GM12878 (cell line): ENCODE measurements around the gene TIMM50. TPM values are rescaled to one million over a fixed set of nuclear protein-coding genes. Genes with fewer than 3 reads are reported as not detected.
A peak's percentile ranks its signal among the peaks of the same experiment; 100 is the strongest.

ENCODE experiments used
- E2F8 ChIP-seq: fragments of 450-650 bp; IDR thresholded peaks from 2 replicates; pipeline ENCODE4 v1.6.1; 2018; ENCODE audit warnings: mild to moderate bottlenecking, low read depth, moderate library complexity; ENCODE audit not compliant: partially characterized antibody
- EGR1 ChIP-seq, 2 experiments: IDR thresholded peaks; 1 replicate in 1 of 2; 2 replicates in 1 of 2; pipeline ENCODE4 v1.6.1; 2011 to 2012; ENCODE audit warnings: low read depth in 2 of 2, low read length in 2 of 2, borderline replicate concordance in 1 of 2, mild to moderate bottlenecking in 1 of 2, moderate library complexity in 1 of 2
- ESRRA ChIP-seq: IDR thresholded peaks from 2 replicates; pipeline ENCODE4 v1.6.1; 2012; ENCODE audit warnings: mild to moderate bottlenecking, low read length, improper control_type of control experiment
- IRF4 ChIP-seq: IDR thresholded peaks from 2 replicates; pipeline ENCODE4 v1.6.1; 2011; ENCODE audit warnings: low read depth, low read length
- MAX ChIP-seq: IDR thresholded peaks from 2 replicates; pipeline ENCODE4 v1.6.1; 2012; ENCODE audit warnings: low read depth, low read length, improper control_type of control experiment
- MYC ChIP-seq: IDR thresholded peaks from 2 replicates; pipeline ENCODE4 v1.6.1; 2011; ENCODE audit warnings: mild to moderate bottlenecking, low read length, moderate library complexity, inconsistent platforms; ENCODE audit not compliant: insufficient read depth, insufficient replicate concordance, insufficient read length, severe bottlenecking
- PKNOX1 ChIP-seq: fragments of 450-650 bp; IDR thresholded peaks from 2 replicates; pipeline ENCODE4 v1.6.1; 2016; ENCODE audit warnings: mild to moderate bottlenecking
- POLR2A ChIP-seq: IDR thresholded peaks from 2 replicates; pipeline ENCODE4 v1.6.1; 2011; ENCODE audit warnings: low read depth, mild to moderate bottlenecking, low read length
- POLR2AphosphoS5 ChIP-seq: IDR thresholded peaks from 2 replicates; pipeline ENCODE4 v1.6.1; 2011; ENCODE audit warnings: mild to moderate bottlenecking, low read length, inconsistent platforms
- RB1 ChIP-seq: fragments of 450-650 bp; formaldehyde crosslinking; IDR thresholded peaks from 2 replicates; pipeline ENCODE4 v1.6.1; 2017; ENCODE audit warnings: mild to moderate bottlenecking, borderline replicate concordance
- RELA ChIP-seq: fragments of 450-650 bp; IDR thresholded peaks from 2 replicates; pipeline ENCODE4 v1.8.0; 2014; ENCODE audit warnings: borderline replicate concordance; ENCODE audit not compliant: partially characterized antibody
- RELB ChIP-seq: fragments of 450-650 bp; IDR thresholded peaks from 2 replicates; pipeline ENCODE4 v1.6.1; 2017; ENCODE audit warnings: low read depth, mild to moderate bottlenecking, moderate library complexity
- SIX5 ChIP-seq: IDR thresholded peaks from 2 replicates; pipeline ENCODE4 v1.6.1; 2011; ENCODE audit warnings: mild to moderate bottlenecking, low read depth, low read length, moderate library complexity; ENCODE audit not compliant: severe bottlenecking
- SKIL ChIP-seq: fragments of 450-650 bp; IDR thresholded peaks from 2 replicates; pipeline ENCODE4 v1.6.1; 2017; ENCODE audit warnings: mild to moderate bottlenecking, low read depth, inconsistent platforms; ENCODE audit not compliant: poor library complexity, severe bottlenecking
- TCF12 ChIP-seq: IDR thresholded peaks from 2 replicates; pipeline ENCODE4 v1.6.1; 2011; ENCODE audit warnings: low read depth, mild to moderate bottlenecking, low read length
- ZBTB4 ChIP-seq: fragments of 450-650 bp; formaldehyde crosslinking; IDR thresholded peaks from 2 replicates; pipeline ENCODE4 v1.4.0; 2022; ENCODE audit warnings: mild to moderate bottlenecking, moderate library complexity
- polyA plus RNA-seq, 11 experiments: library from polyadenylated mRNA; depleted of rRNA in 4 of 11; unstranded in 6 of 11; stranded (reverse) in 5 of 11; fragments of >200 nt; fragmentation: Nextera tagmentation in 4 of 11; fragmentation: Illumina TruSeq in 1 of 11; extraction: Ambion mirVana in 4 of 11; extraction: Trizol in 1 of 11; gene quantifications; 1 replicate in 1 of 11; 2 replicates in 10 of 11; pipeline versions ENCODE4 v1.2.1 to v1.2.3, GENCODE V29; 2011 to 2016; ENCODE audit warnings: inconsistent platforms in 2 of 11, missing spikeins in 2 of 11, low read depth in 1 of 11
- total RNA-seq, 4 experiments: library from RNA; depleted of rRNA in 3 of 4; stranded (reverse); fragments of >200 nt in 3 of 4; fragmentation: Illumina TruSeq in 1 of 4; extraction: Trizol in 1 of 4; gene quantifications; 2 replicates each; pipeline versions ENCODE4 v1.2.1 to v1.2.3, GENCODE V29; 2013 to 2021

The TIMM50 gene
- total and polyA plus RNA-seq, 10 of the 15 experiments (the other 5 are each of a cell fraction or from before 2014, with no cell fraction given) = 15.6 to 146 (median 101) TPM

- TF ChIP-seq PKNOX1 (peak; percentile 57), E2F8 (peak; percentile 47), ZBTB4 (no peak), SIX5 (peak; percentile 19), EGR1 (IDR thresholded peaks at IDR 0.05; ENCODE audit: borderline replicate concordance in 1 of 2, low read depth in 2 of 2, low read length in 2 of 2) (peak in 1 of 2 experiments; percentile 26; a peak in 1 of 3 replicates), SKIL (peak; percentile 17), POLR2A (peak; percentile 100), RELA (peak; percentile 83), ESRRA (peak; percentile 74; the same call in 1 of the 2 replicates), MYC (peak; percentile 92), TCF12 (peak; percentile 68; the same call in 1 of the 2 replicates), RB1 (peak; percentile 85; the same call in 1 of the 2 replicates), POLR2AphosphoS5 (peak; percentile 100), MAX (peak; percentile 92), RELB (peak; percentile 34; the same call in 1 of the 2 replicates), IRF4 (0 out of 2 replicates have a peak, but pooled peaks have one; percentile 35)
Measured at GRCh38 chr19:39435499-39436349, 44.9 kb upstream of the TIMM50 start, which contains the start of gene RPS16 (continued).
